ENCODE data around the gene SLC27A1. TPM values are rescaled to one million over a fixed set of nuclear protein-coding genes. Genes with fewer than 3 reads are reported as not detected.
"Not testable (repeated sequence)": the region's sequence is repeated elsewhere in the genome, so short reads cannot be mapped to it uniquely, and the experiment has no call there.

The SLC27A1 gene
- total RNA-seq, 1 experiment from 2014 or later, result 3.7 TPM

DNA sequence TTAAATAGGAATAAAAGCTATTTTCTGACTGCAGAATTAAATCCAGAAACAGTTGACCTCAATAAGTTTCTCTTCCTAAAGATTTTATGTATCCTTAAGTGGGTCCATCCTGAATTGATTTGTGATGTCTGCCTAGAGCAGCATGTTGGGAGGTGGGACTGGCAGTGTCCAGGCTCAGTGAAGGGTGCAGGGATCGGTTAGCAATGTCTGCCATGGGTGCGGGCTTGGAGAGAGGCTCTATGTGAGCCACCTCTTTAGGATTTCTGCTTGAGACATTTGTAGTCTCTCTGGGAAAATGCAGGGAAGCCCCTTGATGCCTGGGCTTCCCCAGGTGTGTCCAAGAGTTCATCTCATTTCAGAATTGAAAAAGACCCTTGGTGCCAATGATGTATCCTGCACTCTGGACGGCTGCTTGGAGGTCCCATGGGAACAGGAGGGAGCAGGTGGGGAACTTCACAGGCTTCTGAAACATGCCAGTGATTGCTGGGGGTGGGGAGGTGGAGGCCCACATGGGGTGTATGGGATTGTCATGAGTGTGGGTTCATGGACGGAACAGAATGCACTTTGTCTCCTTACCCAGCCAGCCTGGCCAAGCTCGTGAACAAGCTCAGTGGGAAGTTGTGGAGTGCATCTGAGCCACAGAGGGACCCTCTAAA, 78.9 kb downstream of the SLC27A1 start:
- H3K27me3 Mint-ChIP-seq (ENCODE audit: insufficient read depth, unreplicated experiment), result no peaks in the 10 kb centered on the region
- TF ChIP-seq, protein P1, sequence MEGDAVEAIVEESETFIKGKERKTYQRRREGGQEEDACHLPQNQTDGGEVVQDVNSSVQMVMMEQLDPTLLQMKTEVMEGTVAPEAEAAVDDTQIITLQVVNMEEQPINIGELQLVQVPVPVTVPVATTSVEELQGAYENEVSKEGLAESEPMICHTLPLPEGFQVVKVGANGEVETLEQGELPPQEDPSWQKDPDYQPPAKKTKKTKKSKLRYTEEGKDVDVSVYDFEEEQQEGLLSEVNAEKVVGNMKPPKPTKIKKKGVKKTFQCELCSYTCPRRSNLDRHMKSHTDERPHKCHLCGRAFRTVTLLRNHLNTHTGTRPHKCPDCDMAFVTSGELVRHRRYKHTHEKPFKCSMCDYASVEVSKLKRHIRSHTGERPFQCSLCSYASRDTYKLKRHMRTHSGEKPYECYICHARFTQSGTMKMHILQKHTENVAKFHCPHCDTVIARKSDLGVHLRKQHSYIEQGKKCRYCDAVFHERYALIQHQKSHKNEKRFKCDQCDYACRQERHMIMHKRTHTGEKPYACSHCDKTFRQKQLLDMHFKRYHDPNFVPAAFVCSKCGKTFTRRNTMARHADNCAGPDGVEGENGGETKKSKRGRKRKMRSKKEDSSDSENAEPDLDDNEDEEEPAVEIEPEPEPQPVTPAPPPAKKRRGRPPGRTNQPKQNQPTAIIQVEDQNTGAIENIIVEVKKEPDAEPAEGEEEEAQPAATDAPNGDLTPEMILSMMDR (IDR thresholded peaks at IDR 0.05; ENCODE audit: insufficient read depth in 1 of 2, low read depth in 1 of 2, low read length in 1 of 2, severe bottlenecking in 1 of 2, unreplicated experiment in 1 of 2), result no peak
- H3K36me3 ChIP-seq (ENCODE audit: control insufficient read depth, insufficient read depth, low read length), result no peaks in the 10 kb centered on the region
- ChIA-PET POLR2A (no interaction called here), CTCF (no interaction called here)
- intact Hi-C loops (cut with micrococcal nuclease; ENCODE audit: unreplicated experiment), result no loop called here
- no peak overlapping the region for H3K4me3 ChIP-seq (ENCODE audit: low read depth, low read length)
- no peaks in the 10 kb centered on the region for H3K4me1 ChIP-seq
- no peaks in the 10 kb centered on the region for H3K27me3 ChIP-seq (replicated peaks; ENCODE audit: control insufficient read depth, insufficient read depth, low read length)
- H3K36me3 Mint-ChIP-seq (ENCODE audit: insufficient read depth, unreplicated experiment), result no peaks in the 10 kb centered on the region
- H3K4me1 Mint-ChIP-seq (ENCODE audit: low read depth, unreplicated experiment), result peaks cover 7% of the 10 kb centered on the region
- BruUV-seq (replicated peaks), result no TSS peak
- H3K27ac Mint-ChIP-seq (ENCODE audit: unreplicated experiment), result no peak overlapping the region
- no peaks in the 10 kb centered on the region for H3K9me3 ChIP-seq
- DNase-seq, result no peak
- no peak overlapping the region for H3K4me3 Mint-ChIP-seq (ENCODE audit: unreplicated experiment)
- no peaks in the 10 kb centered on the region for H3K9me3 Mint-ChIP-seq (ENCODE audit: unreplicated experiment)

DNA sequence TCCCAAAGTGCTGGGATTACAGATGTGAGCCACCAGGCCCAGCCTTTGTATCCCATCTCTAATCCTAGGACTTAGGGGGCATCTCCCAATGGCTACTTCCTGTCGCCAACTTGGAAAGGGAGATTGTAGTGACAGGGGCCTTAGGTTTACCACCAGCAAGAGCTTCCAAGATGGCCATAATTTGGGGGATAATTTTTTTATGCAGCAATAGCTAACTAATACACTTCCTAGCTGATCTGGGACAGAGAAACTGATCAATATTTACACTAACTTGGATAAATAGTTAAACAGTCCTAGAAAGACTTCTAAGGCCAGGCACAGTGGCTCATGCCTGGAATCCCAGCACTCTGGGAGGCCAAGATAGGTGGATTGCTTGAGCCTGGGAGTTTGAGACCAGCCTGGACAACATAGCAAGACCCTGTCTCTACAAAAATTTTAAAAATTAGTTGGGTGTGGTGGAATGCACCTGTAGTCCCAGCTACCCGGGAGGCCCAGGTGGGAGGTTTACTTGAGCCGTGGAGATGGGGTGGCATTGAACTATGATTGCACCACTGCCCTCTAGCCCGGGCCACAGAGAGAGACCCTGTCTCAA, 79.8 kb downstream of the SLC27A1 start:
- H3K9me3 Mint-ChIP-seq (ENCODE audit: unreplicated experiment), result no peaks in the 10 kb centered on the region
- BruUV-seq (replicated peaks), result no TSS peak
- intact Hi-C loops (cut with micrococcal nuclease; ENCODE audit: unreplicated experiment), result no loop called here
- Histone ChIP-seq H3K9me3 (no peaks in the 10 kb centered on the region), H3K4me3 (ENCODE audit: low read depth, low read length) (no peak overlapping the region), H3K27me3 (replicated peaks; ENCODE audit: control insufficient read depth, insufficient read depth, low read length) (no peaks in the 10 kb centered on the region), H3K4me1 (0 out of 2 replicates have a peak, but pooled peaks cover 3% of the 10 kb centered on the region), H3K36me3 (ENCODE audit: control insufficient read depth, insufficient read depth, low read length) (no peaks in the 10 kb centered on the region)
- POLR2A ChIA-PET, result no interaction called here
- no peak for DNase-seq
- TF ChIP-seq, protein P1 (IDR thresholded peaks at IDR 0.05; ENCODE audit: insufficient read depth in 1 of 2, low read depth in 1 of 2, low read length in 1 of 2, severe bottlenecking in 1 of 2, unreplicated experiment in 1 of 2), result no peak
- no peaks in the 10 kb centered on the region for H3K36me3 Mint-ChIP-seq (ENCODE audit: insufficient read depth, unreplicated experiment)
- no peaks in the 10 kb centered on the region for H3K27me3 Mint-ChIP-seq (ENCODE audit: insufficient read depth, unreplicated experiment)
- CTCF ChIA-PET, result no interaction called here
- H3K27ac Mint-ChIP-seq (ENCODE audit: unreplicated experiment), result no peak overlapping the region
- peaks cover 4% of the 10 kb centered on the region for H3K4me1 Mint-ChIP-seq (ENCODE audit: low read depth, unreplicated experiment)
- no peak overlapping the region for H3K4me3 Mint-ChIP-seq (ENCODE audit: unreplicated experiment)

DNA sequence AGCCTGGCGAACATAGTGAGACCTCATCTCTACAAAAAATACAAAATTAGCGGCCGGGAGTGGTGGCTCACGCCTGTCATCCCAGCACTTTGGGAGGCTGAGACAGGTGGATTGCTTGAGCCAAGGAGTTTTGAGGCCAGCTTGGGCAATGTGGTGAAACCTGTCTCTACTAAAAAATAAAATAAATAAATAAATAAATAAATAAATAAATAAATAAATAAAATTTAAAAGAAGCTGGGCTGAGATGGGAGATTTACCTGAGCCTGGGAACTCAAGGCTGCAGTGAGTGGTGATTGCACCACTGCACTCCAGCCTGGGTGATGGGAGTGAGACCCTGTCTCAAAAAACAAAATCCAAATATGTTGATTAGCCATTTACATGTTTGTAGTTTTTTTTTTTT, 82.4 kb downstream of the SLC27A1 start:
- POLR2A ChIA-PET; H3K9me3 ChIP-seq; BruUV-seq (replicated peaks); H3K4me3 Mint-ChIP-seq (ENCODE audit: unreplicated experiment); intact Hi-C loops (cut with micrococcal nuclease; ENCODE audit: unreplicated experiment); H3K27me3 ChIP-seq (replicated peaks; ENCODE audit: control insufficient read depth, insufficient read depth, low read length); H3K4me1 ChIP-seq; H3K9me3 Mint-ChIP-seq (ENCODE audit: unreplicated experiment); H3K27ac Mint-ChIP-seq (ENCODE audit: unreplicated experiment); H3K4me3 ChIP-seq (ENCODE audit: low read depth, low read length); H3K4me1 Mint-ChIP-seq (ENCODE audit: low read depth, unreplicated experiment); CTCF ChIA-PET; DNase-seq; H3K36me3 ChIP-seq (ENCODE audit: control insufficient read depth, insufficient read depth, low read length); H3K27me3 Mint-ChIP-seq (ENCODE audit: insufficient read depth, unreplicated experiment): not testable (repeated sequence)
- peaks cover 12% of the 10 kb centered on the region for H3K36me3 Mint-ChIP-seq (ENCODE audit: insufficient read depth, unreplicated experiment)
